Measurements from ENCODE around the gene NUTM2F. TPM values are rescaled to one million over a fixed set of nuclear protein-coding genes. Genes with fewer than 3 reads are reported as not detected.
"Not testable (repeated sequence)": the region's sequence is repeated elsewhere in the genome, so short reads cannot be mapped to it uniquely, and the experiment has no call there.

NUTM2F gene
- total and polyA plus RNA-seq, 8 donors = 0.07 to 0.11 TPM; not detected in 6

DNA sequence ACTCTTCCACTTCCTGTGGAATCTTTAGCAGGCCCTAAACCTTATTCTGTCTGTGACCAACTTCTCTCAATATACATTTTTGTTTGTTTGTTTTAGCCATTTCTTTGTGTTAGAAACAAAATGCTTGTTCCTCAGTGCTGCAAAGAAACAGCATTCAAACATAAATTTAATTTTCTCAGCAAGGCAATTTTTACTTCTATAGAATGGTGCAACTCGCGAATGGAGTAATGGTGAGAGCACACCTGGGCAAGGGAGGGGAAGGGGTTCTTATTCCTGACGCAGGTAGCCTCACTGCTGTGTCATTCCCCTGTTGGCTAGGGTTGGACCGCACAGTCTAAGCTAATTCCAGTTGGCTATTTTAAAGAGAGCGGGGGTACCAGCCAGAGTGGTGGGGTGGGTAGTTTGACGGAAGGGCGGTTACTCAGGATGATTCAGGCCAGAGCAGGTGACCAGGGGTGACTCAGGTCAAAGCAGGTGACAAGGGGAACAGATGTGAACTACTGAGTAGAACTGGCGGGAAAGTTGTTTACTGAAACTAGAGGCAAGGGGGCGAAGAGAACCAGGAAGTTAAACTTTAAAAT lies 47.9 kb downstream of the NUTM2F start:
- no peaks in the 10 kb centered on the region for H3K9me3 ChIP-seq
- no peaks in the 10 kb centered on the region for H3K4me1 ChIP-seq
- ATAC-seq (no peak), FAIRE-seq (no peak), DNase-seq (no peak)
- intact Hi-C loops (cut with DNase I) = no loop called here
- peaks cover 0 to 11% (median 0%) of the 10 kb centered on the region in 3 donors for H3K36me3 ChIP-seq
- no peak overlapping the region for H3K27ac ChIP-seq
- WGBS, 2 donors = 96 to 98% methylated on average over 9 of the region's 9 CpGs
- H3K4me3 ChIP-seq = no peak overlapping the region
- TF ChIP-seq, protein P1, sequence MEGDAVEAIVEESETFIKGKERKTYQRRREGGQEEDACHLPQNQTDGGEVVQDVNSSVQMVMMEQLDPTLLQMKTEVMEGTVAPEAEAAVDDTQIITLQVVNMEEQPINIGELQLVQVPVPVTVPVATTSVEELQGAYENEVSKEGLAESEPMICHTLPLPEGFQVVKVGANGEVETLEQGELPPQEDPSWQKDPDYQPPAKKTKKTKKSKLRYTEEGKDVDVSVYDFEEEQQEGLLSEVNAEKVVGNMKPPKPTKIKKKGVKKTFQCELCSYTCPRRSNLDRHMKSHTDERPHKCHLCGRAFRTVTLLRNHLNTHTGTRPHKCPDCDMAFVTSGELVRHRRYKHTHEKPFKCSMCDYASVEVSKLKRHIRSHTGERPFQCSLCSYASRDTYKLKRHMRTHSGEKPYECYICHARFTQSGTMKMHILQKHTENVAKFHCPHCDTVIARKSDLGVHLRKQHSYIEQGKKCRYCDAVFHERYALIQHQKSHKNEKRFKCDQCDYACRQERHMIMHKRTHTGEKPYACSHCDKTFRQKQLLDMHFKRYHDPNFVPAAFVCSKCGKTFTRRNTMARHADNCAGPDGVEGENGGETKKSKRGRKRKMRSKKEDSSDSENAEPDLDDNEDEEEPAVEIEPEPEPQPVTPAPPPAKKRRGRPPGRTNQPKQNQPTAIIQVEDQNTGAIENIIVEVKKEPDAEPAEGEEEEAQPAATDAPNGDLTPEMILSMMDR (IDR thresholded peaks at IDR 0.05) = no peak
- H3K27me3 ChIP-seq = no peaks in the 10 kb centered on the region

DNA sequence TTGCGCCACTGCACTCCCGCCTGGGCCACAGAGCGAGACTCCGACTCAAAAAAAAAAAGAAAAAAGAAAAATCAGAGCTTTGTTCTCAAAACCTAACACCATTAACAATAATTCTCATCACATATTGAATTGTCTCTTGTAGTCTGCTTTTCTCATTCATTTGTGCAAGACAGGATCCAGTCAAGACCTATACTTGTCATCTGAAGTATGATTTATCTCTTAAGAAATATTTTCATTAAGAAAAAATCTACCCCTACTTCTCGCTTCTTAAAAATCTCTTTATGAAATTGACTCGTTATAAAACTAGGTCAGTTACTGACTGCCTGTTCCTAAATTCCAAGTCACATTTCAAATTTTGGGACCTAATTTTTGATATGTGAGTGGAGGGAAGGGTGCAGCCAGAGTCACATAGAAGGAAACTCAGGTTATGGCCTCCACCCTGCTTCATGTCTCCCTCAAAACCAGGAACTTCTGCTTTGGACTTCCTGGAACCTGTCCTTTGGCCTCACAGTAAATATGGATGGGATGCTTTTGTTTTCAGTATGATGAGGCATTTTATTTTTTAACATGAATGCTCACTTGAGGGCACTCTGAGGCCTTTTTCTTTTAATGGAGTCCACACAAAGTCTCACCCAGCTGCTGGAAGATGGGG lies 50.4 kb downstream of the NUTM2F start:
- Histone ChIP-seq H3K27me3 (no peaks in the 10 kb centered on the region), H3K4me1 (no peaks in the 10 kb centered on the region), H3K9me3 (no peaks in the 10 kb centered on the region), H3K4me3 (no peak overlapping the region), H3K36me3 (peaks cover 0 to 11% (median 0%) of the 10 kb centered on the region in 3 donors), H3K27ac (no peak overlapping the region)
- ATAC-seq = no peak
- intact Hi-C loops (cut with DNase I) = no loop called here
- TF ChIP-seq, protein P1 (IDR thresholded peaks at IDR 0.05) = no peak
- no peak for FAIRE-seq
- WGBS, 2 donors = 98 to 100% methylated on average over 2 to 6 of the region's 6 CpGs
- DNase-seq = no peak

DNA sequence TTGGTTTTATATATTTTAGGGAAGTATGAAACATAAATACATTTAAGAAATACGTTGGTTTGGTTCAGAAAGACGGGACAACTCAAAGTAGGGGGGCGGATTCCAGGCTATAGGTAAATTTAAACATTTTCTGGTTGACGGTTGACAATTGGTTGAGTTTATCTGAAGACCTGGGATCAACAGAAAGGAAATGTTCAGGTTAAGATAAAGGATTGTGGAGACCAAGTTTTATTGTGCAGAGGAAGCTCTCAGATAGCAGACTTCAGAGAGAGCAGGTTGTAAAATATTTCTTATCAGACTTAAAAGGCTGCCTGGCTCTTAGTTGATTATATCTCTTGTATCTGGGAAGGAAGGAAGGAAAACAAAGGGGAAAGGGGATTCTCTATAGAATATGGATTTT lies 51.4 kb downstream of the NUTM2F start:
- FAIRE-seq; intact Hi-C loops (cut with DNase I); H3K4me3 ChIP-seq; H3K27ac ChIP-seq; ATAC-seq; H3K4me1 ChIP-seq; H3K9me3 ChIP-seq; DNase-seq; H3K27me3 ChIP-seq: not testable (repeated sequence)
- peaks cover 0 to 11% (median 0%) of the 10 kb centered on the region in 3 donors for H3K36me3 ChIP-seq
- WGBS, 2 donors = 94 to 97% methylated on average over 4 of the region's 4 CpGs

DNA sequence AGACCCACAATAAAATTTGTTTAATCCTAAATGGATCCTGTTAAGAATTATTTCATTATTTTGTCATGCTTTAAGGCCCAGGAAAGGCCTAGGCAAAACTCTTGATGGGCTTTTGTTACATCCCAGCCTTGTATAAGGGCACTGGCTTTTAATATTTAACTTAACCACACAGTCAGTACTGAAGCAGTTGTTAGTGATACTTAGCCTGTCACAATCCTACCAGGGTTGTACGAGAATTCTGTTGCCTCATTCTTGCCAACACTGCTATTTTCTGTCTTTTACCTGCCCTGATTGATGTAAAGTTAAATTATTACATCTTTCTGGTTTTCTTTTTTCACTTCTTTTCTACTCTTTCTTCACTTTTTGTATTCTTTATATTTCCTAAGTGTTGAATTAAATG lies 58.4 kb downstream of the NUTM2F start:
- 57 to 67% methylated on average over 1 of the region's 1 CpG for WGBS, 2 donors
- Histone ChIP-seq H3K4me3 (no peak overlapping the region), H3K27ac (no peak overlapping the region), H3K9me3 (no peaks in the 10 kb centered on the region), H3K4me1 (peaks cover 0 to 4% (median 0%) of the 10 kb centered on the region in 3 donors), H3K27me3 (no peaks in the 10 kb centered on the region), H3K36me3 (no peaks in the 10 kb centered on the region)
- ATAC-seq (no peak), DNase-seq (no peak), FAIRE-seq (no peak)
- TF ChIP-seq, protein P1 (IDR thresholded peaks at IDR 0.05) = no peak
- intact Hi-C loops (cut with DNase I) = no loop called here

DNA sequence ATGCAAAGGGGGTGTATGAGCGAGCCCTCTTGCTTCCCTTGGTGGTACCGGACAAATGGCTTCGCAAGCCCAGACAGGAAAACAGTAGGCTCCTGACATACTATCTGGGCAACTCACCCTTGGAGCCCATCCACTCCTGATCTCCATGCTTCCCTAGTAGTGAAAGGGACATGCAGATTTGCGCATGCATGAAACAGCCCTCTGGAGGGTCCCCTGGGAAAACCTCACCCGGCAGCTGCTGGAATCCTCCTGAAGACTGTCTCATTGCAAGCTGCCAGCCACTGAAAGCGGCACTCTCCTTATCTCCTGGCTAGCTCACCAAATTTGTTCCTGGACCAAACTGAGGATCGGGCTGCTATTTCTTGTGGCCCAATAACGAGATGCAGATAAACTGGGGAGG lies 59.2 kb downstream of the NUTM2F start:
- 80 to 84% methylated on average over 8 of the region's 8 CpGs for WGBS, 2 donors
- ATAC-seq = no peak
- intact Hi-C loops (cut with DNase I) = no loop called here
- Histone ChIP-seq H3K36me3 (no peaks in the 10 kb centered on the region), H3K27ac (no peak overlapping the region), H3K27me3 (no peaks in the 10 kb centered on the region), H3K4me3 (no peak overlapping the region), H3K9me3 (no peaks in the 10 kb centered on the region), H3K4me1 (peaks cover 0 to 4% (median 0%) of the 10 kb centered on the region in 3 donors)
- FAIRE-seq = no peak
- TF ChIP-seq, protein P1 (IDR thresholded peaks at IDR 0.05) = no peak
- DNase-seq = no peak

Other genes with a start within 250 kb of the NUTM2F start
- gene PTPDC1, start 244.2 kb downstream of the NUTM2F start, total RNA-seq = 1 to 10 TPM; 2.6 to 5.6 (median 4.2) TPM
- gene PTPDC1, start 244.2 kb downstream of the NUTM2F start, polyA plus RNA-seq = 1 to 10 TPM; 2.4 to 4.2 TPM
- gene ZNF169, start 69.3 kb downstream of the NUTM2F start, total RNA-seq = 1 to 10 TPM; 1.2 to 3.0 (median 2.2) TPM
- gene ZNF169, start 69.3 kb downstream of the NUTM2F start, polyA plus RNA-seq = 1 to 10 TPM; 2.8 to 3.2 TPM
- gene PCAT7, start 226.4 kb upstream of the NUTM2F start, total RNA-seq = under 1 TPM; 0.23 to 0.52 (median 0.36) TPM
- under 1 TPM; 0.27 to 0.28 TPM for gene PCAT7, start 226.4 kb upstream of the NUTM2F start, polyA plus RNA-seq

Data from pancreas (tissue), 10 donors.